Measurements from ENCODE around the gene PPP1R9A. TPM values are rescaled to one million over a fixed set of nuclear protein-coding genes. Genes with fewer than 3 reads are reported as not detected.

The PPP1R9A gene
- total RNA-seq: 0.81 and 0.92 TPM in 2 replicates

GRCh38 chr7:94907026-94907810, at the start of gene PPP1R9A:
TSS of gene PPP1R9A (plus strand) at chr7:94907594. CDS start at chr7:94910114, 2,520 bp downstream.

DNA sequence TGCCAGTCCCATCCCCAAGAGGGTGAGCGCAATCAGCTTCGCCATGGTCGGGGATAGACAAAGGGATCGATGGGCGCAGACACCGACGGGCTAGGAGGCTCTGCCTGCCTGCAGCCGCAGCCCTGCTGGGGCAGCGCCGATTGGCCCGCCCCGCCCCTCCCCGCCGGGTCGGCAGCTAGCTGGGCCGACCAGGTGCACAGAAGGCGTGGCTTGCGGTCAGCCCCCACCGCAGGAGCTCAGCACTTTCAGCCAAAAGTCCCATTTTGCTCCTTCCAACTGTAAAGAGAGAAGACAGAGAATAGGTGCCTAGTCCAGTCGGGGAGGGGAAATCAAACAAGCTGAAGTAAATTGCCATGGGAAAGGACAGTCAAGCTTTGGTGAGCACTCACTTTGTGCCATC, 417.0 kb downstream of the PPP1R9A start, which contains the start of gene PON1:
Gene PON1, minus strand, starts transcription at position 102 of the 400 bp plus-strand sequence. Its CDS starts 57 bp downstream, at position 45.

Measured in aortic smooth muscle cell (primary cell).